Astrocyte (in vitro differentiated cells and primary cell): ENCODE results near the gene HOXA5. TPM values are rescaled to one million over a fixed set of nuclear protein-coding genes. Genes with fewer than 3 reads are reported as not detected.

ENCODE experiments used
- DNase-seq: peaks from one replicate; pipeline ENCODE4 v3.0.0-alpha.2; 2010; ENCODE audit warnings: low read depth
- FAIRE-seq: peaks from 2 replicates; lab custom pipeline; 2011; peaks lifted over from hg19 to GRCh38; lab: Jason Lieb, UNC
- H2AFZ ChIP-seq: 2 replicates; pipeline ENCODE4 v1.6.0; 2012; ENCODE audit warnings: low read depth, low read length, inconsistent platforms
- H3K27ac ChIP-seq: 2 replicates; pipeline ENCODE4 v1.5.1; 2011; ENCODE audit warnings: low read depth, low read length, inconsistent platforms
- H3K27me3 ChIP-seq: 2 replicates; pipeline ENCODE4 v1.6.0; 2011; ENCODE audit warnings: low read length, inconsistent platforms; ENCODE audit not compliant: insufficient read depth
- H3K36me3 ChIP-seq: 2 replicates; pipeline ENCODE4 v1.5.1; 2011; ENCODE audit warnings: low read length, inconsistent platforms; ENCODE audit not compliant: insufficient read depth
- H3K4me1 ChIP-seq: 2 replicates; pipeline ENCODE4 v1.5.1; 2011; ENCODE audit warnings: low read length, inconsistent platforms; ENCODE audit not compliant: insufficient read depth
- H3K4me2 ChIP-seq: 2 replicates; pipeline ENCODE4 v1.6.0; 2012; ENCODE audit warnings: low read length, inconsistent platforms
- H3K4me3 ChIP-seq: 2 replicates; pipeline ENCODE4 v1.5.1; 2011; ENCODE audit warnings: low read depth, mild to moderate bottlenecking, low read length, inconsistent platforms; ENCODE audit not compliant: insufficient read depth
- H3K79me2 ChIP-seq: 2 replicates; pipeline ENCODE4 v1.6.0; 2012; ENCODE audit warnings: mild to moderate bottlenecking, low read length, inconsistent platforms; ENCODE audit not compliant: insufficient read depth
- H3K9ac ChIP-seq: 2 replicates; pipeline ENCODE4 v1.6.0; 2012; ENCODE audit warnings: mild to moderate bottlenecking, low read length, inconsistent platforms
- H3K9me3 ChIP-seq: 2 replicates; pipeline ENCODE4 v1.5.1; 2012; ENCODE audit warnings: low read depth, mild to moderate bottlenecking, low read length, inconsistent platforms; ENCODE audit not compliant: insufficient read depth
- H4K20me1 ChIP-seq: 2 replicates; pipeline ENCODE4 v1.6.0; 2012; ENCODE audit warnings: low read length, inconsistent platforms; ENCODE audit not compliant: insufficient read depth
- H3K27ac Mint-ChIP-seq: one replicate; pipeline ENCODE4 v1.8.0; 2021; ENCODE audit warnings: mild to moderate bottlenecking, mixed read lengths; ENCODE audit not compliant: unreplicated experiment
- H3K27me3 Mint-ChIP-seq: one replicate; pipeline ENCODE4 v1.8.0; 2021; ENCODE audit warnings: low read depth, mixed read lengths; ENCODE audit not compliant: unreplicated experiment
- H3K36me3 Mint-ChIP-seq: one replicate; pipeline ENCODE4 v1.8.0; 2021; ENCODE audit warnings: low read depth, mixed read lengths; ENCODE audit not compliant: unreplicated experiment
- H3K4me1 Mint-ChIP-seq: one replicate; pipeline ENCODE4 v1.8.0; 2021; ENCODE audit warnings: low read depth, mixed read lengths; ENCODE audit not compliant: unreplicated experiment
- H3K4me3 Mint-ChIP-seq: one replicate; pipeline ENCODE4 v1.8.0; 2021; ENCODE audit warnings: mild to moderate bottlenecking, moderate library complexity, mixed read lengths; ENCODE audit not compliant: unreplicated experiment
- H3K9me3 Mint-ChIP-seq: one replicate; pipeline ENCODE4 v1.8.0; 2021; ENCODE audit warnings: mild to moderate bottlenecking, mixed read lengths; ENCODE audit not compliant: unreplicated experiment
- EZH2 ChIP-seq: IDR thresholded peaks from 2 replicates; pipeline ENCODE4 v1.6.1; 2012; ENCODE audit warnings: mild to moderate bottlenecking, low read length, inconsistent platforms; ENCODE audit not compliant: insufficient read depth
- total RNA-seq: library from RNA; stranded (reverse); gene quantifications from 2 replicates; pipeline ENCODE4 v1.2.1, GENCODE V29; 2021
- TF ChIP-seq, protein P1 (sequence below): IDR thresholded peaks from 2 replicates; pipeline ENCODE4 v1.5.1; 2011; ENCODE audit warnings: low read depth, mild to moderate bottlenecking, inconsistent platforms, low read length, moderate library complexity; ENCODE audit not compliant: insufficient read depth

The HOXA5 gene
- total RNA-seq, 1 donor from 2014 or later: not detected

- DNase-seq (no peak), FAIRE-seq (peak; percentile 50)
- Histone ChIP-seq H3K4me2 (no peak overlapping the region), H3K27ac (no peak overlapping the region), H3K4me1 (peaks cover 9% of the 10 kb centered on the region), H2AFZ (no peak overlapping the region), H3K9ac (no peak overlapping the region), H3K4me3 (no peak overlapping the region), H3K9me3 (peaks cover 19% of the 10 kb centered on the region), H3K27me3 (peaks cover 95% of the 10 kb centered on the region), H3K79me2 (no peaks in the 10 kb centered on the region), H3K36me3 (no peaks in the 10 kb centered on the region), H4K20me1 (no peaks in the 10 kb centered on the region)
- no peak for TF ChIP-seq EZH2
- TF ChIP-seq, protein P1, sequence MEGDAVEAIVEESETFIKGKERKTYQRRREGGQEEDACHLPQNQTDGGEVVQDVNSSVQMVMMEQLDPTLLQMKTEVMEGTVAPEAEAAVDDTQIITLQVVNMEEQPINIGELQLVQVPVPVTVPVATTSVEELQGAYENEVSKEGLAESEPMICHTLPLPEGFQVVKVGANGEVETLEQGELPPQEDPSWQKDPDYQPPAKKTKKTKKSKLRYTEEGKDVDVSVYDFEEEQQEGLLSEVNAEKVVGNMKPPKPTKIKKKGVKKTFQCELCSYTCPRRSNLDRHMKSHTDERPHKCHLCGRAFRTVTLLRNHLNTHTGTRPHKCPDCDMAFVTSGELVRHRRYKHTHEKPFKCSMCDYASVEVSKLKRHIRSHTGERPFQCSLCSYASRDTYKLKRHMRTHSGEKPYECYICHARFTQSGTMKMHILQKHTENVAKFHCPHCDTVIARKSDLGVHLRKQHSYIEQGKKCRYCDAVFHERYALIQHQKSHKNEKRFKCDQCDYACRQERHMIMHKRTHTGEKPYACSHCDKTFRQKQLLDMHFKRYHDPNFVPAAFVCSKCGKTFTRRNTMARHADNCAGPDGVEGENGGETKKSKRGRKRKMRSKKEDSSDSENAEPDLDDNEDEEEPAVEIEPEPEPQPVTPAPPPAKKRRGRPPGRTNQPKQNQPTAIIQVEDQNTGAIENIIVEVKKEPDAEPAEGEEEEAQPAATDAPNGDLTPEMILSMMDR: no peak
- peak overlapping the region; percentile 53 for H3K27ac Mint-ChIP-seq
- H3K27me3 Mint-ChIP-seq: peaks cover 83% of the 10 kb centered on the region
- no peak overlapping the region for H3K4me3 Mint-ChIP-seq
- H3K36me3 Mint-ChIP-seq: no peaks in the 10 kb centered on the region
- peaks cover 55% of the 10 kb centered on the region for H3K9me3 Mint-ChIP-seq
- no peaks in the 10 kb centered on the region for H3K4me1 Mint-ChIP-seq
Measured at GRCh38 chr7:27152816-27153442, 9.4 kb upstream of the HOXA5 start.

DNA sequence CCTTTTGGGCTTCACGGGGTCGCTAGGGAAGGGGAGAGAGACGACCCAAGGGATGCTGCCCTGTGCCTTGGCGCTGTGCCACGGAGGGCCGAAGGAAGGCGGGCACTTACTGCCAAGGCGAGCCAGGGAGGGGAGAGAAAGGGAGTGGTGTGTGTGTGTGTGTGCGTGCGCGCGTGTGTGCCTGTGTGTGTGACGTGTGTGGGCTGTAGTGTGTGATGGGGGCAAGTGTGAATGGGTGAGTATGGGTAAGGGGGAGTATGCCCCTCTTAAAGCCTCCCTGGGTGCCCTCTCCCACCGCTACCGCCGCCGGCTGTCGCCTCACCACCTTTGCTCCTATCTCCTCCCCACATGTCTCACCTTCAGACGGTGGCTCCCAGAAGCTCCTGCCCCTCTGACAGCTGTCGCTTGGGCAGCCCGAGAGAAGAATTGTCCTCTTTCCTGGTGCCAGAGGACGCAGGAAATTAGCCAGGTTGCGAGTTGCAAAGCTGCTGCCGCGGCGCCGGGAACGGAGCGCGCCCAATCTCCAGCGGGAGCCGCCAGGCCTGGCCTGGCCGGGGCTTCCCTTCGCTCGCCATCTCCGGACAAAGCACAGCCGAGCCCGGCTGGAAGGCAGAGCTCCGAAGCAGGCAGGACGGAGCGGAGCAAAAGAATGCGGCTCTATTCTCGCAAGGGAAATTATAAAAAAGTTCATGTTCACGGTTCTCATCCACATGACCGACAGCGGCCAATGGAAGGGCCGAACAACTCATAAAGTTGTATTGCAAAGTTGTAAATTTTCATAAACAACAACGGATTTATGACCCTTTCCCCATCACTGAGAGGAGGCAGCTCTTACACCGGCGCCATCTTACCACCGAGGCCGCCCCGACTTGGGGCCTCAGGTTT lies 8.7 kb upstream of the HOXA5 start, which contains the start of gene HOXA3:
HOXA3 (minus strand) TSS at position 653 of the 885 bp plus-strand sequence. CDS start 41,943 bp downstream, outside the sequence.
- Histone ChIP-seq H3K27ac (no peak within 1 kb of the TSS), H3K36me3 (no peaks in the 10 kb centered on the region), H3K4me2 (peak within 1 kb of the TSS; percentile 85), H3K9ac (no peak within 1 kb of the TSS), H3K79me2 (no peaks in the 10 kb centered on the region), H3K4me1 (peaks cover 9% of the 10 kb centered on the region), H3K4me3 (no peak within 1 kb of the TSS), H3K27me3 (peaks cover 92% of the 10 kb centered on the region), H4K20me1 (no peaks in the 10 kb centered on the region), H3K9me3 (peaks cover 24% of the 10 kb centered on the region), H2AFZ (no peak within 1 kb of the TSS)
- Mint-ChIP-seq H3K27me3 (peaks cover 80% of the 10 kb centered on the region), H3K9me3 (peaks cover 50% of the 10 kb centered on the region), H3K36me3 (no peaks in the 10 kb centered on the region), H3K4me3 (no peak within 1 kb of the TSS), H3K4me1 (no peaks in the 10 kb centered on the region), H3K27ac (peak within 1 kb of the TSS; percentile 53)
- FAIRE-seq: no peak
- TF ChIP-seq EZH2: peak; percentile 63
- TF ChIP-seq, protein P1: no peak
- DNase-seq: no peak
